ENCODE results near the gene CHPT1.

Gene CHPT1

DNA sequence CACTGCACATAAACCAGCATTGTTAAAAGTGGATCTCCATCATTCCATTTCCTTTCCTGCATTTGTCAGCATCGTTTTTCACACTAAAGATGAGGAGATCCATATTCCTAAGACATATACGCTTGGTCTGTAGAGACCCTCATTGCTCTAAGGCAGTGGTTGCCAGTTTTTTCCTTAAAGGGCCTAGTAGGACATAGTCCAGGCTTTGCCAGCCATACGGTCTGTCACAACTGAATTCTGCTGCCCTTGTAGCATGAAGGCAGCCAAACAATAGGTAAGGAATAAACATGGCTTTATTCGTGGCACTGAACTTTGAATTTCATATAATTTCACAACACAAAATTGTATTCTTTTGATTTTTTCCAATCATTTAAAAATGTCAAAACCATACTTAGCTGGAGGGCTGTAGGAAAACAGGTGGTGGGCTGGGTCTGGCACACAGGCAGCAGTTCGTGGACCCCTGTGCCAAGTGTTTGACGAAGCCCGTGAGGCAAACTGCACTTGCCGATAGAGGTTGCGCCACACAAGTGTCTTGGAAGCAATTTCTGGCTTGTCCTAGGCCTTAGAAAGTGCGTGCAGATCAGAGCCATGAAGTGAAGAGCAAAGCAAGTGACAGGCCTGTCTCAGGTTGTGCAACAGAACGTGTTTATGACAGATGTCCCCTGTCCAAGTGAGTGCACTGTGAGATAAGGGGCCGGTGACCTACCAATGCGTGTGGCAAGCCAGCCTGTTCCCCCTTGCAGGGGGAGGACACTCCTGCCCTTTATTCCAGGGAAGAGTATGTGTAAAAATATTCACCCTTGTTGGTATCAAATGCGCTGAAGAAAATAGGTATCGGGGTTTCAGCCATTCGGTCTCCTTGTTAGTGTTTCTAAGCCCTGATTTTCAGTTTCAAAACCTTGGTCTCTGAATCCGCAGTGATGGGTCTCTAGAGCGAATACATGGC is 916 bp upstream of the CHPT1 start:
- no peak for TF ChIP-seq ZNF274 (IDR thresholded peaks at IDR 0.05; ENCODE audit: low read depth, low read length)
- peak overlapping the region; percentile 97; the same call in 1 of the 2 replicates for H3K4me3 ChIP-seq (ENCODE audit: low read length)

DNA sequence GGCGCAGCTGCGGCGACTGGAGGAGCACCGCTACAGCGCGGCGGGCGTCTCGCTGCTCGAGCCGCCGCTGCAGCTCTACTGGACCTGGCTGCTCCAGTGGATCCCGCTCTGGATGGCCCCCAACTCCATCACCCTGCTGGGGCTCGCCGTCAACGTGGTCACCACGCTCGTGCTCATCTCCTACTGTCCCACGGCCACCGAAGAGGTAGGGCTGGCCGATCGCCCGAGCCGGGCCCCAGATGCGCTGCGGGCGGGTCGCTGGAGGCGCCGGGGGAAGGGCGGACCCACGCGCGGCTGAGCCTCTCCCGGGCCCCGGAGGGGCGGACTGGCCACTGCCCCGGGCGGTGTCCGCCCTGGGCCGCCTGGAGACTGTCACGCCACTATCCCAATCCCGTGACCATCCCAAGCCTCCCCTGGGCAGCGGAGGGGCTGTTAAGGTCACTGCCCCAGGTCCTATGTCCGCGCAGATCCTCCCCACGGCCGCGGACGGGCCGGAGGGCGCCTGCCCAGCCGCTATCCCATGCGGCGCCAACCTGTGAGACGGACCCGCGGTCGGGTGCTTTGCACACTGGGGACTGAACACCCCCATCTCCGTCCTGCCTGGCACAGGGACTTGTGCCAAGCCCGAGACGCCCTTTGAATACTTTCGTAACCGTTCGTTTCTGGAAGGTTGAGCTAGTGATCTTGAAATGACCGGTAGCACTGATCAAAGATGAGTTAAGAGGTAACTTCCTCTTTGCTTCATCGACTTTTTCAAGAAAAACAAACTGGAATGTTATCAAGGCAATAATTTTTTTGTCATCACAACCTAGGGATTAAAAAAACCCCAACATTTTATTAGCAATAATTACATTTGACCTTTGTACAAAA is 725 bp downstream of the CHPT1 start:
- H3K4me3 ChIP-seq (ENCODE audit: low read length): peak overlapping the region; percentile 97
- no peak for TF ChIP-seq ZNF274 (IDR thresholded peaks at IDR 0.05; ENCODE audit: low read depth, low read length)

DNA sequence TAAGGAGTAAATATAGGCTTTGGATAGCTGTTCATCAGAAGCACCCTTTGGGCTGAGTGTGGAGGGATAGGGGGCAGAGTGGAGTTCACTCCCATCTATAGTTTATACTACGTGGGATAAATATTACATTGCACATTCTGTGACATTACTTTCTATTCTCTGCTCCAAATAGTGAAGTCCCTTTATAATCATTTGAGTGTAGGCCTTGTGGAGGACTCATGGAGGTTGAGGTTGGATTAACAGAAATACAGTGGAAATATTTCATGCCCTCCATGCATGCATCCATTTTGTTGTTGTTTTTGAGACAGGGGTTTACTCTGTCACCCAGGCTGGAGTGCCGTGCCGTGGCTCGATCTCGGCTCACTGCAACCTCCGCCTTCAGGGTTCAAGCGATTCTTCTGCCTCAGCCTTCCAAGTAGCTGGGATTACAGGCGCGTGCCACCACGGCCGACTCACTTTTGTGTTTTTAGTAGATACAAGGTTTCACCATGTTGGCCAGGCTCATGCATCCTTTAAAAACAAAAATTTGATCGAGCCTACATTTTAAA is 1.4 kb downstream of the CHPT1 start:
- TF ChIP-seq ZNF274 (IDR thresholded peaks at IDR 0.05; ENCODE audit: low read depth, low read length): no peak
- peak overlapping the region; percentile 97 for H3K4me3 ChIP-seq (ENCODE audit: low read length)

DNA sequence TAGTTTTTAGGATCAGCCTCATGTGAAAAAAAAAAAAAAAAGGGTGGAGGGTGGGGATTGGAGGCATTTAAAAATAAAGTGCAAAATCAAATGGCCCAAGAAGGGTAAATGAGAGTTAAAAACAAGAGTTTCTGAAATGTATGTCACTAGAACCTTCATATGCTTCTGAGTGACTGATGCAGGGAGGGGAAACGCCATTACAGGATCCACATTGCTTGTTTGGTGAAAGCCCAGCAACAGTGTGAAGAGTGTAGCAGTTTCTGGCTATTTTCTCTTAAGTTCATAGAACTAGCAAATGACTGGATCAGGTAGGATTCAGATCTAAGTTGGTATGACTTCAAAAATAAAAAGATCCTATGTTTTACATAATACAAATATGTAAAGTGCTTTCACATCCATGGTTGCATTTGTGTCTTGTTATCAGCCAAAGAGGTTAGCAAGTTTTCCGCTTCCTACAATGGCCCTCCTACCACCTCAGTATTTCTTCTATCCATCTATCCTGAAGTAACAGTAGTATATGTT is 2.9 kb downstream of the CHPT1 start:
- no peak overlapping the region for H3K4me3 ChIP-seq (ENCODE audit: low read length)
- no peak for TF ChIP-seq ZNF274 (IDR thresholded peaks at IDR 0.05; ENCODE audit: low read depth, low read length)

DNA sequence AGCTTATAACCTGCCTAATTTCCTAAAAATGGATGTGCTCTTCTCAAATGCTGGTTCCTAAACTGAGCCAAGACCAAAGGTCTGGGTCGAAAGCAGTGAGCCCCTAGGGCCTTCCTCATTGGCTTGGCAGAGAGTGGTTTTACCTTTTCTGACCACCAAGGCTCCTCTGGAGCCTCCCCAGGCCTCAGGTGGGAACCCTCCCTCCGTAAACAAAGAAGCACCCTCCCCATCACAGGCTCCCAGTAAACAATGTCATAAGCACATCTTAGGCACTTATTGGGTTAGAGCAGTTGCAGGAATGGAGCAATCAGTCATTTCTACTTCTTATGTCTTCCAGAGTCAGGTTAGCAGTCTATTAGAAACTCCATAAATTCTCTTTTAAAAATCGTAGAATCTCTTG is 6.0 kb downstream of the CHPT1 start:
- TF ChIP-seq ZNF274 (IDR thresholded peaks at IDR 0.05; ENCODE audit: low read depth, low read length): no peak
- H3K4me3 ChIP-seq (ENCODE audit: low read length): no peak overlapping the region

DNA sequence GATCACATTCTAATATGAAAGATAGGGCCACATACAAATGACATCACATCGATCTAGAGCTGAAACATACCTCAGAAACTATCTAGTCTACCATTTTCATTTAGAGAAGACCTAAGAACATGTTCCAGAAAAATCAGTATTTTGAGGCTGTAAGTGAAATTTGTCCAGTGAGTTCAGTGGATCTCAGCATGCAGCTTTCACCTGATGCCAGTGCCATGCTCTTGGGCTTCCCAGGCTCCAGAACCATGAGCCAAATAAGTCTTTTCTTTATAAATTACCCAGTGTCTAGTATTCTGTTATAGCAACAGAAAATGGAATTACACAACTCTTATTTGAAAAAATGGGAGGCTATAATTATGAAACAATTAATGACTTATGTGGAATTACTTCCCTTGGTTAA is 9.0 kb downstream of the CHPT1 start:
- H3K4me3 ChIP-seq (ENCODE audit: low read length): no peak overlapping the region
- no peak for TF ChIP-seq ZNF274 (IDR thresholded peaks at IDR 0.05; ENCODE audit: low read depth, low read length)

DNA sequence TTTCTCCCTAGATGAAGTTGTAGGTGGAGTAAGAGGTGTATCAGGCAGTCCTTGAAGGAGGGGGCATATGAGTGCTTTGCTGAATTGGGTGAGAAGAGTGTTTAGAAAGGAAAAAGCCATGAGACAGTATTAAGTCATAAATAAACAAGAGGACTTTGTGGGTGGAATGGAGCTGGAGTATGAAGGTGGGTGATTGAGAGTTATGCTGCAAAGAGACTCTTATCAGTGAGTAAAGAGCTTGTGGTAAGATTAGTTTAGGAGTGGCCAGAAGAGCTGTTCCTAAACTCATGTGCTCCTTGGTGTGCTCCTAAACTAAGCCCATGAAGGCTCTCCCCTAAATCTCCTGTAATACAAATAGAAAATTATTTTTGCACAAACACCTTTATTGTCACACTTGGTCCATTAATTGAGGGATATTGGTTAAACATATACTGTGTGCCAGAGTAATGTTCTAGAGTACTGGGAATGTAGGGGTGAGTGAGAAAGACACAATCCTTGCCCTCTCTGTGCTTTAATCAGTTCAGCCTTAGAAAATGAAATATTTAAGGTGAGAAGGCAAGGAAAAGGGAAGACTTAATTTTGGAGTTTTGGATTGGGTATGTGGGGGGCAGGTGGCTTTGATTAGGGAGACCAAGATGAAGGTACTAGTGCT is 9.8 kb downstream of the CHPT1 start:
- H3K4me3 ChIP-seq (ENCODE audit: low read length): no peak overlapping the region
- no peak for TF ChIP-seq ZNF274 (IDR thresholded peaks at IDR 0.05; ENCODE audit: low read depth, low read length)

DNA sequence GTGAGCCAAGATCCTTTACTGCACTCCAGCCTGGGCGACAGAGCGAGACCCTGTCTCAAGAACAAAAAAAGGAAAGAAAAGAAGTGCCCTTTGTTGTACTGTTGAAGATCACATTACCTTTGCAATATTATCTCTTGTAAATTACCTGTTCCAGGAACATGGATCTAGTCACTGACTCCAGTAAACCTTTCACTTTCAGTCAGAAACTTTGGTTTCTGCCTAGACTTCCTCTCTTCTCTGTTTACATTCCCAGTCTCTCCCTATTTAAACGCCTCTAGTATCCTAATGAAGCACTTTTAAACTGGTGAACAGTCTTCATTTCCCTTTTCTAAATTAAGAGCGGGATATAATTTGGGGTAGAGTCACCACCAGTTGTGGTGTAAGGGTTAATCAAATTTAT is 12.8 kb downstream of the CHPT1 start:
- TF ChIP-seq ZNF274 (IDR thresholded peaks at IDR 0.05; ENCODE audit: low read depth, low read length): no peak
- no peak overlapping the region for H3K4me3 ChIP-seq (ENCODE audit: low read length)

DNA sequence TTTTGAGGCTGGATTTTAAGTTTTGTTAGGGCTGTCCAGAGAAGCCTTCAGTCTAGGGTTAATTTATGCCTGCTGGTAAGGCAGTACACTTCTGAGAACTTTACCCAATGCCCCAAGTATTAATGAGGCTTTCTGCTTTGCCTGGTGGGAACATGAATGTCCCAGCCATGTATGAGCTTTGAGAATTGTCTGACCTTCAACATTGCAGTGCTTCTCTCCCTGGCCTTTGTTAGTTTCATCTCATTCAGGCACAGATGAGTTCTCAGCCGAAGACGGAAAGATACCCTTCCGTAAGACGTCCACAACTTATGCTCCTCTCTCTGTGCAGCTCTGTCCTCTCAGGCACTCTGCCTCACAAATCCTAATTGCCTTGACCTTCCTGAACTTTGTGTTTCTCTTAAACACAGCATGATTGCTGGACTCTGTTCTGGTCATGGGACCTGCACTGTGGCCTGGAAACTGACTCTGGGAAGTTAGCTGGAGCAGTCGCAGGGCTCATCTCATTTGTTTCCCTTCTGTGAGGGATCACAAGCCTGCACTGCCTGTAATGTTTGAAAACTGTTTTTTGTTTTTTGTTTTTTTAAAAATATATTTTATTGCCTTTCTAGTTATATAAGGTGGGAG is 15.7 kb downstream of the CHPT1 start:
- no peak overlapping the region for H3K4me3 ChIP-seq (ENCODE audit: low read length)
- TF ChIP-seq ZNF274 (IDR thresholded peaks at IDR 0.05; ENCODE audit: low read depth, low read length): no peak

DNA sequence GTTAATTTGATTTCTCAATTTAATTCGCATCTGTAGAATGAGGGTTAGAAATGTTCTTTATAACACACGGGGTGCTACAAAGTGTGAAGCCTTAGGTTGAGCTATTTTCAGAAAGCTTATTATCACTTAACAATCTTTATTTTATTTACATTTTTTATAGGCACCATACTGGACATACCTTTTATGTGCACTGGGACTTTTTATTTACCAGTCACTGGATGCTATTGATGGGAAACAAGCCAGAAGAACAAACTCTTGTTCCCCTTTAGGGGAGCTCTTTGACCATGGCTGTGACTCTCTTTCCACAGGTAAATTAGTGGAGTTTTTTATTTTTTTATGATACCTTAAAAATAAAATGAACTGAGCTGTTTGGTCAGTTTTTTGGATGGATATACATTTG is 16.5 kb downstream of the CHPT1 start:
- no peak for TF ChIP-seq ZNF274 (IDR thresholded peaks at IDR 0.05; ENCODE audit: low read depth, low read length)
- no peak overlapping the region for H3K4me3 ChIP-seq (ENCODE audit: low read length)

DNA sequence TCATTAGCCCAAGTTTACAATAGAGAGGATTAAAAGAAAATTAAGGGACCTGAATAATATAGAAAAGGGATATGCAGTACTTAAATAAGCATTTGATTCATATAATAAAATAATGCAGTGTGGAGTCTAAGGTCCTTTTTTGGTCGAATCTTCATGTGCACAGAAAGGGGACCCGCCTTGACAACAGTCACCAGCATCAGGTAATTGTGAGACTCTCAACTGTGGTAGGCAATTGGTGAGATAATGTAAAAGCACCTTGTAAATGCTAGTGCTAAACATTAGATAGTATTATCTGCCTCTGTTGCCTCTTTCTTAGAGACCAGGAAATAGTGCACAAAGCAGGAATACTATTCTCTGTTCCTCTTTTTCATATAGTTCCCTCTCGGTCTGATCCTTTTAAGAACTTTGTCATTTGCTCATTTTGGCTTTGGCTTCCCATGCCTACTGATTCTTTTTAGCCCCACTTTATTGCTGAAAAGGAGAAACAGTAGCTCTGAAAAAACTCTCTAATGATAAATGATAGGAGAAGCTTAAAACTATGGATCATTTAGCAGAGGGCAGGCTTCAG is 17.5 kb downstream of the CHPT1 start:
- H3K4me3 ChIP-seq (ENCODE audit: low read length): no peak overlapping the region
- no peak for TF ChIP-seq ZNF274 (IDR thresholded peaks at IDR 0.05; ENCODE audit: low read depth, low read length)

DNA sequence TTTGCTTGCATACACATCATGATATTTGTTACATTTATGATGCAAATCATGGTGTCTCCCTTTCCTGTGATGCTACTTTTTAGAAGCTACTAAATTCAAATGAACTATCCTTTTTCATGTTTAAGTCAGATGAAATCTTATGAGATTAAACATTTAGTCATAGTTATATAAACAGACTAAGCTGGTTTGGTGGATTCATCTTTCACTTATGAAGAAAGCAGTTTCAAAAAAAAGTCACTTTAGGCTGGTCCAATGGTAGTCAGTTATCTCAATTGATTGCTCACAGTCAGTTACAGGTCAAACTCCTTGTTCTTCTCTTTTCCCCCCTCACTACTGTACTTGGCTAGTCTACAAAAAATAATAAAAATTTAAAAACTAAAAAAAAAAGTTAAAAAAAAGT is 22.1 kb downstream of the CHPT1 start:
- H3K4me3 ChIP-seq (ENCODE audit: low read length): no peak overlapping the region
- no peak for TF ChIP-seq ZNF274 (IDR thresholded peaks at IDR 0.05; ENCODE audit: low read depth, low read length)

DNA sequence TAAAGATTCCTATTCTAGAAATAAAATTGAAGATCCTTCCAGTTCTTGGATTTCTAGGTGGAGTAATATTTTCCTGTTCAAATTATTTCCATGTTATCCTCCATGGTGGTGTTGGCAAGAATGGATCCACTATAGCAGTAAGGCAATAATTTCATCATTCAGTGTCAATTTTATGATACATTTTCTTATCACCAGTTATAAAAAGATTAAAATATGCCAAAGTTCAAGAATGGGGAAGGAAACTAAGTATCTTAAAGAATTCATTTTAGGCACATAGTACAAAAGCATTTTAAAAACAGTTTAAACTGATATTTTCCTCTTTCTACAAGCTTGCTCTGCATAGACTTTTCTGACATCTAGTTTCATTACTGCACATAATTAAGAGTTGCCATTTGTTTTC is 22.7 kb downstream of the CHPT1 start:
- no peak overlapping the region for H3K4me3 ChIP-seq (ENCODE audit: low read length)
- no peak for TF ChIP-seq ZNF274 (IDR thresholded peaks at IDR 0.05; ENCODE audit: low read depth, low read length)
